ENCODE results near the gene FKBP7. TPM values are rescaled to one million over a fixed set of nuclear protein-coding genes. Genes with fewer than 3 reads are reported as not detected.

The FKBP7 gene
- total RNA-seq, 1 experiment from 2014 or later: 4.8 TPM

GRCh38 chr2:178527592-178527991 is 49.2 kb upstream of the FKBP7 start:
- Histone ChIP-seq H3T11ph (ENCODE audit: low read length) (no peak overlapping the region), H3K27ac (ENCODE audit: insufficient read length, low read depth, low read length) (no peak overlapping the region), H2BK5ac (ENCODE audit: insufficient read length, low read length) (no peak overlapping the region), H3K4me1 (ENCODE audit: insufficient read depth, low read length) (no peaks in the 10 kb centered on the region), H3K18ac (ENCODE audit: insufficient read length, low read depth, low read length) (no peak overlapping the region), H3K23me2 (ENCODE audit: insufficient read length, low read depth, low read length, poor library complexity, severe bottlenecking) (peaks cover 8% of the 10 kb centered on the region), H3K79me2 (ENCODE audit: insufficient read depth, low read length) (peaks cover 12% of the 10 kb centered on the region; the same call in 1 of the 2 replicates), H3K4ac (ENCODE audit: low read depth, low read length) (no peak overlapping the region), H2AK5ac (ENCODE audit: insufficient read length, low read length) (no peak overlapping the region), H2BK120ac (ENCODE audit: low read depth, low read length, poor library complexity, severe bottlenecking) (no peak overlapping the region), H3K27me3 (ENCODE audit: insufficient read depth, low read length) (no peaks in the 10 kb centered on the region; the same call in 1 of the 2 replicates), H4K8ac (replicated peaks; ENCODE audit: insufficient read length, low read depth, low read length) (no peak overlapping the region), H3K9me3 (ENCODE audit: control insufficient read depth, low read depth, low read length) (no peaks in the 10 kb centered on the region), H3K9ac (ENCODE audit: extremely low read depth, insufficient read length, low read length) (no peak overlapping the region), H4K5ac (ENCODE audit: insufficient read length, low read depth, low read length) (no peak overlapping the region), H2AFZ (ENCODE audit: low read length) (no peak overlapping the region), H3K56ac (ENCODE audit: insufficient read length, low read depth, low read length) (no peak overlapping the region), H2BK12ac (ENCODE audit: insufficient read length, low read depth, low read length) (no peak overlapping the region), H2BK15ac (ENCODE audit: low read depth, low read length) (no peak overlapping the region), H2BK20ac (ENCODE audit: low read depth, low read length, poor library complexity, severe bottlenecking) (no peak overlapping the region), H3K79me1 (ENCODE audit: insufficient read depth, low read depth, low read length, poor library complexity, severe bottlenecking) (peaks cover 5% of the 10 kb centered on the region), H4K20me1 (ENCODE audit: control insufficient read depth, insufficient read depth, insufficient read length) (no peaks in the 10 kb centered on the region), H3K4me2 (ENCODE audit: insufficient read depth, insufficient read length, low read length) (no peak overlapping the region), H4K91ac (ENCODE audit: insufficient read length, low read depth, low read length) (no peak overlapping the region), H3K14ac (ENCODE audit: insufficient read depth, low read length) (no peak overlapping the region), H3K23ac (ENCODE audit: insufficient read length, low read depth, low read length) (no peak overlapping the region)
- Mint-ChIP-seq H3K27me3 (ENCODE audit: low read depth) (no peaks in the 10 kb centered on the region), H3K4me1 (peaks cover 4 to 11% of the 10 kb centered on the region in 2 experiments; a peak in 3 of 4 replicates), H3K36me3 (ENCODE audit: insufficient read depth in 1 of 3, low read depth in 3 of 3) (peaks cover 7 to 18% (median 14%) of the 10 kb centered on the region in 3 experiments), H3K27ac (no peak overlapping the region), H3K9me3 (no peaks in the 10 kb centered on the region), H3K4me3 (no peak overlapping the region)
- DNase-seq: no peak
- no CpG with 5 or more reads among the region's 2 CpGs for WGBS (ENCODE audit: extremely low coverage, insufficient read length, low lambda C conversion rate)
- TF ChIP-seq CTCF (conservative IDR thresholded peaks at IDR 0.05): no peak
